NT2/D1 (cell line): ENCODE results near the gene APOBEC3B.

ENCODE experiments used
- YY1 ChIP-seq: IDR thresholded peaks from 2 replicates; pipeline ENCODE4 v1.6.1; 2011; ENCODE audit not compliant: insufficient read length, insufficient read depth
- ZNF274 ChIP-seq: IDR thresholded peaks from 2 replicates; pipeline ENCODE4 v1.6.1; 2011; ENCODE audit warnings: mild to moderate bottlenecking, low read depth, low read length

GRCh38 chr22:38974826-38975175 is 7.3 kb upstream of the APOBEC3B start:
- TF ChIP-seq ZNF274 (no peak), YY1 (no peak)
